Epithelial cell of proximal tubule (primary cell): ENCODE measurements around the gene LRRC61. TPM values are rescaled to one million over a fixed set of nuclear protein-coding genes. Genes with fewer than 3 reads are reported as not detected.
A peak's percentile ranks its signal among the peaks of the same experiment; 100 is the strongest.

Experiments used
- DNase-seq: peaks from one replicate; pipeline ENCODE4 v3.0.0-alpha.2; 2011; ENCODE audit warnings: low read depth
- H3K4me3 ChIP-seq: 2 replicates; pipeline ENCODE4 v1.5.1; 2011; ENCODE audit warnings: low read depth, mild to moderate bottlenecking, low read length
- total RNA-seq: library from RNA; depleted of rRNA; stranded (reverse); fragments of >200 nt; gene quantifications from 2 replicates; pipeline ENCODE4 v1.2.3, GENCODE V29; 2015
- TF ChIP-seq, protein P1 (sequence below): conservative IDR thresholded peaks from 2 replicates; pipeline ENCODE4 v1.5.1; 2012; ENCODE audit warnings: low read depth, mild to moderate bottlenecking, low read length

Gene LRRC61
- total RNA-seq, 1 donor from 2014 or later = 60.3 TPM

DNA sequence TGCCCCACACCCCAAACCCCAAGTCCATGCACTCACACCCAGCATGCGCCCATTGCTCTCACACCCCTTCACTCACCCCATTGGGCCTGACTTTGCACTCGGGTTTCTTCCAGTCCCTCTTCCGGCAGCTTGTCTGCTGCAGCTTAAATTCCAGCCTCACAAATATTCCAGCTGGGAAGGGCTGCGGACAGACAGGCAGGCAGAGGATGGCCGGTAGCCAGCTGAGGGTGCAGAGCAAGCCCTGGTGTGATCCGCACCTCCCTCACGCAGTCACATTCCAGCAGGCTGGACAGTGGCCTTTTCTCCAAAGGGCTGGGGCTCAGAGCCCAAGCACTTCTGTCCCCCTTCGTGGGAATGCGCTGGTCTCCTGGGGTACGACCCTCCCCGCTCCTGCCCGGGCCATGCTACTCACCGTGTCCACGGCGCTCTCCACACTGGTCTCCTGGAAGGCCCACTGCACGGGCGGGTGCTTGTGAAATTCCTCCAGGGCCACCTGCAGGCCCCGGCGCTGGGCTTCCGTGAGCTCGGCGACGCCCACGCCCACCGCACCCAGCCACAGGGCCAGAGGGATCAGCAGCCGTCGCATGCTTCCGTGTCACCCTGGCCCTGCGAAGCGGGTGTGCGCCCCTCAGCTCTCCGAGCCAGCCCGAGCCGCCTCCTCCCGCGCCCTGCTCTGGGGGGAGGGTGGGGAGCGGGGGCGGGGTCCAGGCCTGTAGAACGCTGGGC lies 17.0 kb downstream of the LRRC61 start:
- TF ChIP-seq, protein P1, sequence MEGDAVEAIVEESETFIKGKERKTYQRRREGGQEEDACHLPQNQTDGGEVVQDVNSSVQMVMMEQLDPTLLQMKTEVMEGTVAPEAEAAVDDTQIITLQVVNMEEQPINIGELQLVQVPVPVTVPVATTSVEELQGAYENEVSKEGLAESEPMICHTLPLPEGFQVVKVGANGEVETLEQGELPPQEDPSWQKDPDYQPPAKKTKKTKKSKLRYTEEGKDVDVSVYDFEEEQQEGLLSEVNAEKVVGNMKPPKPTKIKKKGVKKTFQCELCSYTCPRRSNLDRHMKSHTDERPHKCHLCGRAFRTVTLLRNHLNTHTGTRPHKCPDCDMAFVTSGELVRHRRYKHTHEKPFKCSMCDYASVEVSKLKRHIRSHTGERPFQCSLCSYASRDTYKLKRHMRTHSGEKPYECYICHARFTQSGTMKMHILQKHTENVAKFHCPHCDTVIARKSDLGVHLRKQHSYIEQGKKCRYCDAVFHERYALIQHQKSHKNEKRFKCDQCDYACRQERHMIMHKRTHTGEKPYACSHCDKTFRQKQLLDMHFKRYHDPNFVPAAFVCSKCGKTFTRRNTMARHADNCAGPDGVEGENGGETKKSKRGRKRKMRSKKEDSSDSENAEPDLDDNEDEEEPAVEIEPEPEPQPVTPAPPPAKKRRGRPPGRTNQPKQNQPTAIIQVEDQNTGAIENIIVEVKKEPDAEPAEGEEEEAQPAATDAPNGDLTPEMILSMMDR = no peak
- peak overlapping the region; percentile 54 for H3K4me3 ChIP-seq
- no peak for DNase-seq

GRCh38 chr7:150340875-150341262 lies 17.7 kb downstream of the LRRC61 start:
- peak overlapping the region; percentile 54 for H3K4me3 ChIP-seq

DNA sequence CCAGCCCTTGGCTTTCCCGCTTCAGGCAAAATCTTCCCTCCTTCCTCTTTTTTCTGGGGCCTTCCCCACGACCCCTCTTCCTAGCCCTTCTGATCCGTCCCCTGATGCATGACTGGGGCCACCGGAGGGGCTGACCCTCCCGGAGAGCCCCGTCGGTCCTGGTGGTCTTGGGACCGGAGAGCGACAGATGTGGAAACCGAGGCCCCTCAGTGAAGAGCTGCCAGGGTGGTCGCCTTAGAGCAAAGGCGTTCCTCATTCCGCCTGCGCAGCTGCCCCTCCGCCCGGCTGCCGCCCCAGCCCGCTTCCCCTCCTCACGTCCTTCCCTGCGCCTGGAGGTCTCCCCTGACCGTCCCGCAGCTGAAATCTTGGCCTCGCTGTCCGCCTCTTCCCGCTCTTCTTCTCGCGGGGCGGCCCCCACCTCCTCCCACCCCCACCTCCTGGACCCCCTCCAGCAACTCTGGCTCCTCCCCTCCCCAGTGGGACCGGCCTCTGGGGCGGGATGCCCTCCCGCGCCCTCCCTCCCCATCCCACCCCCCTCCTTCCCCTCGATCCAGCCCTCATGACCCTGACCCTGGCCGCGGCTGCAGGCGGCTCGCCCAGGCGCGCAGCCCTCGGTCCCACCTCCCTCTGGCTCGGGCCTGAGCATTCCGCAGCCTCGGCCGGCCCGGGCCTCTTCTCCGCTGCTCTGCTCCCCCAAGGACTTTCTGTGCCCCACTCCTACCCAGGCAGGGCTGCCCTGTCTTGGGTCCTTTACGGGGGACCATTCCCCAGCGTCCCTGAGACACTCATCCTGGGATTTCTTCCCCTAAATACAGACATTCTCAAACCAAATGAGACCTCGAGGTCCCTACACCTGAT lies 18.3 kb downstream of the LRRC61 start, which contains the start of gene RARRES2:
RARRES2 (minus strand) TSS at position 367 of the 858 bp plus-strand sequence. CDS start 1,020 bp downstream, outside the sequence.
- peak within 1 kb of the TSS; percentile 54 for H3K4me3 ChIP-seq
- no peak for DNase-seq
- TF ChIP-seq, protein P1 = no peak

More at GRCh38 chr7:150340875-150341262, 17.7 kb downstream of the LRRC61 start:
- no peak for DNase-seq
- TF ChIP-seq, protein P1 = no peak

- DNase-seq = no peak
- TF ChIP-seq, protein P1 = no peak
- H3K4me3 ChIP-seq = no peak overlapping the region
Observed at GRCh38 chr7:150342121-150342408, 18.9 kb downstream of the LRRC61 start.

DNA sequence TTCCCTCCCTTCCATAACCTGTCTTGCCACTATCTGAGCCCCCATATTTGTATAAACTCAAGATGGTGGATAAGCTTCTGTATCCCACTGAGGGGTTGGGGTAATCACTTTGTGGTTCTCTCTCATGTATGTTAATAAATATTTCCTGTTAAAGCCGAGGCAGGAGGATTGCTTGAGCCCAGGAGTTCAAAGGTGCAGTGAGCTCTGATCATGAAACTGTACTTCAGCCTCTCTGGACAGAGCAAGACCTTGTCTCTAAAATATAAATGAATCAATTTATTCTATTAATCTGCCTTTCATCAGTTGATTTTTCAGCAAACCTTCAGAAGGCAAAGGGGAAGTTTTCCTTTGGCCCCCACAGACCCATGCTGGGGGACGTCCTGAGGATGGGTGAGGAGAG lies 20.1 kb downstream of the LRRC61 start:
- TF ChIP-seq, protein P1 = no peak
- H3K4me3 ChIP-seq = no peak overlapping the region
- DNase-seq = no peak

GRCh38 chr7:150344299-150344698 lies 21.1 kb downstream of the LRRC61 start:
- TF ChIP-seq, protein P1 = no peak
- no peak overlapping the region for H3K4me3 ChIP-seq
- no peak for DNase-seq
